ENCODE measurements around the gene RTF1.
"Not testable (repeated sequence)": the region's sequence is repeated elsewhere in the genome, so short reads cannot be mapped to it uniquely, and the experiment has no call there.

The RTF1 gene

DNA sequence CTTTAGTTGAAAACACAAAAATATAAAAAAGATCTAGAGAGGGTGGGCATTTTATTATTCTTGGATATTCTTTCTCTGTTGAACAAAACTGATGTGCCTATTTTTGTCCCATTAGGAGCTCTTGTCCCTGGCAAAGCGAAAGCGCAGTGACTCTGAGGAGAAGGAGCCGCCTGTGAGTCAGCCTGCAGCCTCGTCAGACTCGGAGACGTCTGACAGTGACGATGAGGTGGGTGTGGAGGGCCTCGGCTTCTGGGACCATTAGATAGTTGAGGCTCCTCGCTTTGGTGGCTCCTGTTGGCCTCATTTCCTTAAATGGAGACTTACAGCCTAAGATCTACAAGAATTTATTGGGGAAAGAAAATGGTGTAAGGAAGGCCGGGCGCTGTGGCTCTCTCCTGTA, 21.3 kb downstream of the RTF1 start:
- no peak for DNase-seq

DNA sequence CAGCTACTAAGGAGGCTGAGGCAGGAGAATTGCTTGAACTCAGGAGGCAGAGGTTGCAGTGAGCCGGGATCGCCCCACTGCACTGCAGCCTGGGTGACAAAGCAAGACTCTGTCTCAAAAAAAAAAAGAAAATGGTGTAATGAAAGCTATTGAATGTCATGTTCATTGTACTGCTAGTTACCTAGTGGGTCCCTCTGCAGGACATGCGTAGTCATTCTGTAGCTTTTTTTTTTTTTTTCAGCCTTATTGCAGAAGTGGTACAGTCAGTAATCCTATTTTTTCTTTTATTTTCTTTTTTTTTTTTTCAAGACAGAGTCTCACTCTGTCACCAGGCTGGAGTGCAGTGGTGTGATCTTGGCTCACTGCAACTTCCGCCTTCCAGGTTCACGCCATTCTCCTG, 21.9 kb downstream of the RTF1 start:
- DNase-seq = not testable (repeated sequence)

DNA sequence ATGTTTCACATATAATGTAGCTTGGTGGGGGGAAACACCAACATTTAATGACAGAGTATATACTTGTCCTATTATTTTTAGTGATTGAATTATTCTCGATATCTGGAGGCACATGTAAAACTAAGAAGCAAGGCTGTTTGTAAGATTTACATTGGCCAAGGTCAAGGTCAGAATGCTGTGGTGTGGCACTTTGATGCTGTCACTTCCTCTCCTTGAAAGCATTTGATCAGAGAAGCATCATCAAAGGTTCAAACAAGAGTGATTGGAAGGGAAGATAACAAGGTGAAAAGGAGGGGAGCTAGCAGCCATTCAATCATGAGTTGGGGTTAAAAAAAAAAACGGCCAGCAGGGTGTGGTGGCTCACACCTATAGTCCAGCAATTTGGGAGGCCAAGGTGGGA, 26.4 kb downstream of the RTF1 start:
- no peak for DNase-seq

DNA sequence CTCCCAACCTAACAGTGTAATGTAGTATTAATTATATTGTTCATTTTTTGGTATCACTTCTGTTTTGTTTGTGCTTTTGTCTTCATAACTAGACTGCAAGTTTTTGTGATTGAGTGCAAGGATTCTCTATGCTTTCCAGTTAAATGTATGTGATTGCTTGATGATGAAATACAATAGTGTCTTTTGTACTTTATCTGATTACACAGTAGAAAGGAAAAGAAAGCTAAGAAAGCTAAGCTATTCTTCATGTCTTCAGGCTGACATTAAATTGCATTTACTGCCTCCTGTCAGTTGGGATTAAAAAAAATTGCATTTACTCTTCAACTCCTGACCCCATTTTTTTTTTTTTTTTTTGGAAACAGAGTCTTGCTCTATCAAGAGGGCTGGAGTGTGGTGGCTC, 28.5 kb downstream of the RTF1 start:
- no peak for DNase-seq

DNA sequence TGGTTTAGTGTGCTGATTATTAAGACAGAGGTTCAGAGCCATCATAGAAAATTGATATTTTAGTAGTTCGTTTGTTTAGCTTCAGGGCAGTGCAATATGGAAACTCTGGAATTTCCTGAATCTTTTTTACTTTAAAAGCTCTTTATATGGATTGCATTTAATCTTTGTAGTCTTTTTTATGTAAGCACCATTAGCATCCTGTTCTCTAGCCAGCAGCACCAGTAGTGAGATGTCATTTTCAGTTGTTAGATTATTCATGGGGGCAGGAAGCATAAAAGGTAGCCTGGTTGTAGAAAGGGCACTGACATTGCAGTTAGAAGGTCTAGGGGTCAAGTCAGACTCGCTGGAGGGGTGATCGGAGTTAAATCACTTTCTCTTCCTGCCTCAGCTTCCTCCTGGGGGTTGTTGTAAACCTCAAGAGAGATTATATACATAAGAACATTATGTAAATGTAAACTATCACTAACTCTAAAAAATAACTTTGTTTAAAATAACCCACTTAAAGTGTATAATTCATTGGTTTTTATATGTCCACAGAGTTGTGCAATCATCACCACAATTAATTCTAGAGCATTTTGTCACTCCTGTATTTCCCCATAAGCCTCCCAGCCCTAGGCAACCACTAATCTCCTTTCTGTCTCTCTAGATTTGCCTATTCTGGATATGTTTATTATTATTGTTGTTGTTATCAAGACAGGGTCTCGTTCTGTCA, 45.3 kb downstream of the RTF1 start:
- DNase-seq = no peak

DNA sequence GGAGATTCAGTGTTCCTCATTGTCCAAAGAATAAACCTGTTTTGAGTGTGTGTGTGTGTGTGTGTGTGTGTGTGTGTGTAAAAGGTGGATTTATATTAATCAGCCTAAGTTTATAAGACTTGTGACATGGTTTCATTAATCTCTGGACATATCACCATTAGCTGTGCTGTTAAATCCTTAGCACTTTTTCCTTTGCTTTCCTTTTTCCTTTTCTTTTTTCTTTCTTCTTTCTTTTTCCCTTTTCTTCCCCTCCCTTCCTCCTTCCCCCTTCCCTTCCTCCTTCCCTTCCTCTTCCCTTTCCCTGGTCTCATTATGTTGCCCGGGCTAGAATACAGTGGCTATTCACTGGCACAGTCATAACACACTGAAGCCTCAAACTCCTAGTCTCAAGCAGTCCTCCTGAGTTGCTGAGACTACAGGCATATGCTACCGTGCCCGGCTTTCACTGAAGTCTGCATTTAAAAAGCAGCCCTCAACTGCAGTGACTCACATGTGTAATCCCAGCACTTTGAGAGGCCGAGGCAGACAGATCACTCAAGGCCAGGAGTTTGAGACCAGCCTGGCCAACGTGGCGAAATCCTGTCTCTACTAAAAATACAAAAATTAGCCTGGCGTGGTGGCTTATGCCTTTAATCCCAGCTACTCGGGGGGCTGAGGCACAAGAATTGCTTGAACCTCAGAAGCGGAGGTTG, 48.1 kb downstream of the RTF1 start:
- no peak for DNase-seq

DNA sequence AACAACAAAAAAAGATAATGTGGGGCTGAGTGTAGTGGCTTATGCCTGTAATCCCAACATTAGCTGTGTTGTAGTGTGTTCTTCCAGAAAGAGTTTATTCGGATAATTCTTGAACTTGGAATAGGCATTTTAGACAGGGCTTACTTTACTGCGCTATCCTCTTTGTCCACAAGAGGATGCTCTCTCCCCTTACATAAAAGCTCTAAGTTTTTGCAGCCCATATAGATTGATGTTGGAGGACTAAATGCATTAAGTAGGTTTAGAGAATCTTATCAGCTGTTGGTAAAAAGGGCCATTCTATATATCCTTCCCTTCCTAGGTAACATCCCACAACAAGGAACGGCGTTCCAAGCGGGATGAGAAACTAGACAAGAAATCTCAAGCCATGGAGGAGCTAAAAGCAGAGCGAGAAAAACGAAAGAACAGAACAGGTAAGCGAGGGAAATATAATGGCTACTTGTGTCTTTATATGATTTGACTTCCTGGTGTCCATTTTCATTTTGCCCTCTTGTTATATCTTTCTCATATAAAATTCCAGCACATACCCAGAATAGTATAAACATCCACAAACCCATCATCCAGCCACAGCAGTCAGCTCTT, 49.0 kb downstream of the RTF1 start:
- peak; percentile 65 for DNase-seq

DNA sequence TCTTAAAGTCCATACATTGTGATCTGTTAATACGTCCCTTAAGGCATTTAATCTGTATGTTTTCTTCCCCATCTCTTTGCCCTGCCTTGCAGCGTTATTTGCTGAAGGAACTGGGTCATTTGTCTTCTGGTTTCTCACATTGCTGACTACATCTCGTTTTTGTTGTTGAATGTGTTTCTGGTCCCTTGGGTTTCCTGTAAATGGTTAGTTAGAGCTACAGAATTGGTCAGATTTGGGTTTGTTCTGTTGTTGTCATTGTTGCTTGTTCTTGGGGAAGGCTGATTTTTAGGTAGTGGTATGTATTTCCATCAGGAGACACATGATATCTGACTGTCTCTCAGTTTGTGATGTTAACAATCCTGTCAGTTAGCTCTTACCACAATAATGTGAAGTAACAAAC, 49.8 kb downstream of the RTF1 start:
- no peak for DNase-seq

DNA sequence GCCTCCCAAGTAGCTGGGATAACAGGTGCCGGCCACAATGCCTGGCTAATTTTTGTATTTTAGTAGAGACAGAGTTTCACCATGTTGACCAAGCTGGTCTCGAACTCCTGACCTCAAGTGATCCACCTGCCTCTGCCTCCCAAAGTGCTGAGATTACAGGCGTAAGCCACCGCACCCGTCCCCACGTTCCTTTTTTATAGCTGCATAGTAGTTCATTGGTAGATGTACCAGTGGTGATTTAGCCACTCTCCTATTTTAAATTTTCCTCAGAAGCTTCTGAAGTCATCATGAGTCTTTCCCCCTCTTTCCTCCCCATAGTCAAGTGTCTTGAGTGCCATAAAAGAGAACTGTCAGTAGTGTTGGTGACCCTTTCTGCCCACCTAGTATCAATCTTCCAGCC, 52.7 kb downstream of the RTF1 start:
- DNase-seq = not testable (repeated sequence)

DNA sequence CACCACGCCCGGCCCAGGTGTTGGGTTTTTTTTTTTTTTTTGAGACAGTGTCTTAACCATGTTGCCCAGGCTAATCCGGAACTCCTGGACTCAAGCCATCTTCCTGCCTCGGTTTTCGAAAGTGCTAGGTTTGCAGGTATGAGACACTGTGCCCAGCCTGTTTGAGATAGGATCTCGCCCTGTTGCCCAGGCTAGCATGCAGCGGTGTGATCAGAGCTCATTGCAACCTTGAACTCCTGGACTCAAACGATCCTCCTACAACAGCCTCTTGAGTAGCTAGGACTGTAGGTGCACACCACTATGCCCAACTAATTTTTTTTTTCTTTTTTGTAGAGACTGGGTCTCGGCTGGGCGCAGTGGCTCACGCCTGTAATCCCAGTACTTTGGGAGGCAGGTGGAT, 56.5 kb downstream of the RTF1 start:
- no peak for DNase-seq

DNA sequence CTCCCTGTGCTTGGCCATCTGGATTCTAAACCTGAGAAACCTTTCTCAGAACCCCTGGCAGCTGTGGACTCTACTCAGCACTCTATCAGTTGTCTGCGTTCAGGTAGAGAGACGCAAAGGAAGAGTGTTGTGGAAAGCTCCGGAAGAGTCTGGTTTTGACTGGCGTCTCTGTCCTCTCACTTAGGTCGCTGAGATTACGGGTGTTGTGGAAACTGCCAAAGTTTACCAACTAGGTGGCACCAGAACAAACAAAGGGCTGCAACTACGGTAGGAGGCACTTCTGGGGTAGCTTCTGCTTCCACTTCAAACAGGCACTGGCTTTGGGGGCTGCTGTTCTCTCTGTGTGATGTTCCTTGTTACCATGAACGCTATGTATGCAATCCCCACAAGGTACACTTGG, 57.5 kb downstream of the RTF1 start:
- no peak for DNase-seq

DNA sequence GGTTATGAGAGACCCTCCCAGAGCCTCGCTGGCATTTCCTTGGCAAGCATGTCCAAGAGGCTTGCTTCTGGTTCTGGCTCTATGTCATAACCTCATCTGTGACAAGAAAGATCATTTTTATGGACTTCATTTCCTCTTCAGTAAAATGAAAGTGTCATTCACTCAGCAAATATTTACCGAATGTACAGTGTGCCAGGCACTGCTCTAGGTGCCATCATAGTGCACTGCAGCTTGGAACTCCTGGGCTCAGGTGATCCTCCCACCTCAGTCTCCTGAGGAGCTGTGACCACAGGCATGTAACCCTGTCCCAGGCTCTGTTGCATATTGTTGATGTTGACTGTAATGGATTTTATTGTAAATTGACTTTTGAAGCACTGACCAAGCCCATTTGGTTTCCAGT, 58.0 kb downstream of the RTF1 start:
- no peak for DNase-seq

DNA sequence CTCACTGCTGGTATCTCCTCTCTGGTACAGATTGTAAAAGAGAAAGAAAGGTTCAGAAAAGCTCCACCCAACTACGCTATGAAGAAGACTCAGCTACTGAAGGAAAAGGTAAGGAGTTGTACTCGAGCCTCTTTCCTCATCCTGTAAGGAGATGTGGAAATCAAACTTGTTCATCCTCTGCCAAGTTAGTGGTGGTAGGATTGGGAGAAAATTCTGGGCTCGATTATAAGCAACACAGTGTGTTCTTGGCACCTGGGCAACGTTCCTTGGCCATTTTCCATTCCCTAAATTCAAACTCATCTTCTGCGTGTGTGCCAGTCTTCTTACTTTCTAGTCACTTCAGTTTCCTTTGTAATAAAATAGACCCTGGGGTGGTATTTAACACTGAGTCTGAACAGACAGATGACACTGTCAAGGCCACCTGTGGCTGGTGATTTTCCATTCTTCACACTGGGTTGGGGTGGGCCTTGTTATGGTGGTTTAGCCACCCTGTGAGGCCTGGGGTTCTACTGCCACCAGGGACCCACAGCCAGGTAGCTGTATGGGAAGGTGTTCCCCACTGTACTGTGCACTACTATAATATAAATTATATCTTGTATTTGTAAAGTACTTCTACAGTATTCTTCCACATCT, 59.6 kb downstream of the RTF1 start:
- no peak for DNase-seq

DNA sequence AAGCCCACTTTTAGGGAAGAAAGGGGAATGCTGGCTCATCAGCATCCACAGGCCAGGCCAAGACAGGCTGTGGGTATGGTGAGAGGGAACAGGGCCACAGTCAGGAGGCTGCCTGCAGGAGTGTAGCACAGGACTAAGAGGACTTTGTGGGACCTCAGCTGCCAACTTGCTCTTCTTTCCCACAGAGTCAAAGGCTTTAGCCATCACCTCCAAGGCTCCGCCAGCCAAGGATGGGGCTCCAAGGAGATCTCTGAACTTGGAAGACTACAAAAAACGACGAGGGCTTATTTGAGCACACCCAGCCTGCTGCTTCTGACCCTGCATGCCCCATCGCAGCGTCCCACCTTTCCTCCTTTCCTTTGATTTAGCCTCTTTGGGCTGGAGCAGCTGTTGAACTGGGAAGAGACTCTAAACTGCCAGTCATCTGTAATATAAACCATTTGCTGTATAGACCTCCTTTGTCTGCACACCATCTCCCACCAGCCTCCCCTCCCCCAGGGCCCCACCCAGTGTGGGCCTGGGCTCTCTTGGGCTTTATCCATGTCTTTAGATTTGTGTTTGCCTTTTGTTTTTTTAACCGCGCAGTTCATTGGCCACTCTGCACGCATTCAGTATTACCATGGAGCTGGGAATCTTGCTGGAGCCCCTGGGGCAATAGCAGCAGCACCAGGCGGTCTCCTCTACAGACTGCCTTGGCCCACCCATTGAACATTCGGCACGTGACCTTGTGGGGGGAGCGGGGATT, 63.7 kb downstream of the RTF1 start:
- no peak for DNase-seq

DNA sequence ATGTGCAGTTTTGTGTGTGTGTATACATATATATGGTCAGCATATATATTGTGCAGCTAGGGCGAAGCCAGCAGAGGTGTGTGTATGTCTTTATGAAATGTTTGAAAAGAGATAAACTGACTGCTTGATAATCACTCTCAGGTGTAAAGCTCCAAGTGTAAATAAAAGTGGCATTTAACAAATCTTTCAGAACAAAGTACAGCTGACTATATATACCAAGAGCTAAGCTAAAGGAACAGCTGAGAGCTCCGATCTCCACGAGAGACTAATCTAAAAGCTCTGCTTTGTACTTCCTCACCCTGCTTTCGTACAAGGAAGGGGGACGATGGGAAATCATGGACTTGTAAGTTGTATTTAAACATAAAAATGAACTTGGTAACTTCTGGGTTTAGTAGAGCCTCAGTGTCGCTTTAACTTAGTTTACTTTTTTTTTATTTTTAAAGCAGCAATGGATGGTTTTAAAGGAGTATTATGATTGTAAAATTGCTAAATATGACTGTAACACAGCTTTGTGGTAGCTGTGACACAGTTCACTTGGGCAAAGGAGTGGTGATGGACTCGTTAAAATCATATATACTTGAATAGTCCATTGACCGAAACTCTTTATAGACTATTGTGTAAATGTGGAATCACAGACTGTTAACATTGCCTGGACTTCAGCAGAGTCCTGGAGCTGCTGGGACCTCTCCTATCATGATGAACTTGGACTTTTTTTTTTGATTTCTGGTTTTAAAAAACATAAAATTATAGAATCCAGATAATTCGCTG, 65.4 kb downstream of the RTF1 start:
- DNase-seq = no peak

DNA sequence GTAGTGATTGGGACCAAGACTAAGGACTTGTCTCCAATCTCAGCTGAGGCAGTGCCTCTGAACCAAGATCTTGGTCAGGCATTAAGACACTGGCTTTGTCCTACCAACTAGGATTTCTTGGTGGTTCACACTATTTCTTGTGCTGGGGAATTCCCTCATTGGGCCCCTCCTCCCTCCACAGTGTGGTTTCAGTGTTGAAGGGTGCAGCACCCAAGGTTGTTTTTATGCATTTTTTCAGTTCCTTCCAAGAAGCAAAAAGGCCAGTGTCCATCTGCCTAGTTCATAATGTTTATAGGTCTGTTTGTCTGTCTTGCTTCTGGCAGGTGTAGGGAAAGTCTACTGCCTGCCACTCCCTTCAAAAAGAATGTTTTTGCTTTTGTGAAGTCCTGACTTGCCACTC, 66.2 kb downstream of the RTF1 start:
- no peak for DNase-seq

DNA sequence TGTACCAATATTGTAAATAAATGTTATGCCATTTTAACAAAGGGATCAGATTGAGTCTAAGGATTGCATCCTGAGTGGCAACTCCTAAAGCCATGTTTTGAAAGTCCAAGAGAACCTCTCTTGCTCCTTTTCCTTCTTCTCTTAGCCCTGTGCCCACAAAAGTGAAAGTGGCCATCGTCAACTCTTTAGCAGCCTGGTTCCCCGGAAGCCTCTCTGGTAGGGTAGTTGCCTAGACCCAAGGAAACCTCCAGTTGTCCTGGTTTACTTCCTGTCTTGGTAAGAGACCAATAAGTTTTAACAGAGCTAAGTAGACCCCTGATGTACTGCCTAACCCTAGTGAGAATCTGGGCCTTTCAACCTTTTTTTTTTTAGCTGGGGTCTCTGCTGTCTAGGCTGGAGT, 66.6 kb downstream of the RTF1 start:
- no peak for DNase-seq

DNA sequence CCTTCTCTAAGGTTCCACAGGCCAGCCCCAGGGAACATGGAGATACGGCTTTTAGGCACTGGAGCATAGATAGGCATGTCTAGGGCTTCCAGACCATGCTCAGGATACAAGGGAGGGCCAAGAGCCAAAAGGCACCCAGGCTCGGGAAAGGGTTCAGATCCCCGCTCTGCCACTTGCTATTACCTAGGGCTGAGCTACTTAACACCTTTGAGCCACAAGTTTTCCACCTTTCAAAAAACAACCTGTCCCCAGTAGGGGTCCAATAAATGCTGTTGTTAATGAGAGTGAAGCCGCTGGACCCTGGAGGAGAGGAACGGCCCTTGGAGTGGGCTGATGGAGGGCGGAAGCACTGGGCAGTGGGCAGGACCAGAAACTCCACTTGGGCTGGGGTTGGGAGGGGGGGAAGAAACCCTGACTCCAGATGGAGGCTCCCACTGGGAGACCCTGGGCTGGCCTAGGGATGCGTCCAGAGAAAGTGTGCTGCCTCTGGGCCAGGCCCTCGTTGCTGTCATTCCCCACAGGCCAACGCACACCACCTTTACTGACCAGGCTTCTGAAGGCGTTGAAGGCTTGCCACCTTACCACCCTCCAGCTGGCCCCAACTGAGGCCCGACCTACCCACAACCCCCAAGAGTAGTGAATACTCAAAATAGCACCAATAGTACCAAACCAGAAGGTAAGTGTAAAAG, 68.2 kb downstream of the RTF1 start:
- DNase-seq = no peak

DNA sequence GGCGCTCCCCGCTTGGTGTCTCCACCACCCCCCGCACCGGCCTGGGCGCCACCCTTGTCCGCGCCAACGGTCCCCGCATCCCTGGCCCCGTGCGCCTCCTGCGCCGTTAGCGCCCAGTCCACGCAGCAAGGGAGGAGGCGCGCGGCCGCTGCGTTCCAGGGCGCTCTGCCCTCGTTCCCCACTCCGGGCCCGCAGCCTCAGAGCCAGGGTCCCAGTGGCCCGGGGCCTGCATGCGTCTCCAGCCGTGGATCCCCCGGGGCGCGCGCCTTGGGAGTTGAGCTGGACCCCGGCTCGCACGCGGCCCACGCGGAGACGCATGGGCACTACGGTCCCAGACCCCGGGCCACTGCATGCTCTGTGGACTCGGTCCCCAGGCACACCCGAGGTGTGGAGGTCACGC, 69.4 kb downstream of the RTF1 start:
- no peak for DNase-seq

DNA sequence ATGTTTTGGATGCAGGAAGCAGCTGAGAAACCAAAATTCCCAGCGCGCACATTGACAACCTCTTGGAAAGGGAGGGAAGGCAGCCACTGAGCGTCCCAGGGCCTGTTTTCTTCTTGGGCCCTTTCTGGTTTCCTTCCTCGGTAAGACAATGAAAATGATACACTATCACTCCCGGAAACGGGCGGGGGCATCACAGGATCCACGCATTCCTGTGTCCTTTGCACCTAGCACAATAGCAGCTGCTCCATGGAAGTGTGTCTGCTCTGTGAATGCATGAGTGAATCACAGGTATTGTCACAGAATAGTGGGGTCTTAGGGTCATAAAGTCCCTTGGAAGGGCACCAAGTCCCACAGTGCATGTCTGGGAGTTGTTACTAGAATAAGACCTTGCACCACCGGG, 70.5 kb downstream of the RTF1 start:
- DNase-seq = no peak

DNA sequence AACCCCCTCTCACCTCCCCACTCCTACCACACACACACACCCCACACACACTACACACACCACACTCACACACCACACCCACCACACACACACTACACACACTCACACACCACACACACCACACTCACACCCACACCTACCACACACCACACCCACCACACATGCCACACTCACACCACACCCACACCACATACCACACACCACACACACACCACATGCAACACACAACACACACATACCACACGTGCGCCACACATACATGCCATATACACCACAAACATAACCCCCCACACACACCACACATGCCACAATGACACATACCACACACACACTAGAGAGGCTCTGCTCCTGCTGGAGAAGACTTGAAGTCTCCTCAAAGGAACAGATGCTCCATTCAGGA, 70.9 kb downstream of the RTF1 start:
- no peak for DNase-seq

DNA sequence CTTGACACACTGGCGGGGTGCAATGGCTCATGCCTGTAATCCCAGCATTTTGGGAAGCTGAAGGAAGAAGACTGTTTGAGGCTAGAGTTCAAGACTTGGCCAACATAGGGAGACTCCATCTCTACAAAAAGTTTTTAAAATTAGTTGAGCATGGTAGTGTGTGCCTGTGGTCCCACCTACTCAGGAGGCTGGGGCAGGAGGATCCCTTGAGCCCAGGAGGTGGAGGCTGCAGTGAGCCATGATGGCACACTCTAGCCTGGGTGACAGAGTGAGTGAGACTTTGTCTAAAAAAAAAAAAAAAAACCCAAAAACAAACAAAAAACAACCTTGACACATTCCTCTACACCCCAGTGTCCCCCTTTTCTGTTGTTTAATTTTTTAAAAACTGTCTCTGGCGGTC, 72.7 kb downstream of the RTF1 start:
- no peak for DNase-seq

All from NCI-H82 (cell line).